Peyer's patch (tissue), 4 donors: Measurements from ENCODE around the gene SEMA5A.

Experiments used
- CTCF ChIP-seq, 6 experiments: fragments of 450-650 bp in 4 of 6; fragments of 200-600 bp in 2 of 6; sonication (generic) in 1 of 6; IDR thresholded peaks; one replicate each; pipeline ENCODE4 v1.5.1; 2017 to 2019; ENCODE audit warnings: antibody characterized with exemption in 6 of 6, mild to moderate bottlenecking in 3 of 6, moderate library complexity in 1 of 6
- POLR2A ChIP-seq, 2 donors: fragments of 450-650 bp; IDR thresholded peaks; one replicate each; pipeline ENCODE4 v1.5.1; 2017; ENCODE audit warnings: antibody characterized with exemption in 2 of 2, mild to moderate bottlenecking in 2 of 2, moderate library complexity in 2 of 2

- no peak for TF ChIP-seq CTCF (IDR thresholded peaks at IDR 0.05)
- no peak for TF ChIP-seq POLR2A (IDR thresholded peaks at IDR 0.05)
Observed at GRCh38 chr5:9066349-9066748, 479.5 kb downstream of the SEMA5A start.
